ENCODE results near the gene KRABD2.
A peak's percentile ranks its signal among the peaks of the same experiment; 100 is the strongest.
"Not testable (repeated sequence)": the region's sequence is repeated elsewhere in the genome, so short reads cannot be mapped to it uniquely, and the experiment has no call there.

KRABD2 gene

GRCh38 chr17:8392674-8393469, 16.4 kb upstream of the KRABD2 start:
- no peak for DNase-seq

GRCh38 chr17:8392274-8392673, 15.8 kb upstream of the KRABD2 start:
- DNase-seq, result no peak

GRCh38 chr17:8391711-8392110, 15.2 kb upstream of the KRABD2 start:
- DNase-seq, result no peak

- DNase-seq, result no peak
Observed at GRCh38 chr17:8387914-8388651, 11.6 kb upstream of the KRABD2 start.

- no peak for DNase-seq
Observed at GRCh38 chr17:8386841-8387240, 10.3 kb upstream of the KRABD2 start.

GRCh38 chr17:8384801-8385378, 8.4 kb upstream of the KRABD2 start:
- DNase-seq, result no peak

- peak; percentile 94 to 95 for DNase-seq
Observed at GRCh38 chr17:8383143-8383822, 6.8 kb upstream of the KRABD2 start, which contains the start of gene RPL26. Gene RPL26 (minus strand): TSS chr17:8383193. CDS start chr17:8382310, 883 bp downstream.

GRCh38 chr17:8382880-8383142, 6.3 kb upstream of the KRABD2 start:
- DNase-seq, result no peak

- DNase-seq, result no peak
Observed at GRCh38 chr17:8382052-8382879, 5.8 kb upstream of the KRABD2 start.

- DNase-seq, result no peak
Observed at GRCh38 chr17:8380049-8380448, 3.5 kb upstream of the KRABD2 start.

GRCh38 chr17:8378117-8378516, 1.6 kb upstream of the KRABD2 start:
- DNase-seq, result not testable (repeated sequence)

GRCh38 chr17:8377422-8377821, 918 bp upstream of the KRABD2 start:
- no peak for DNase-seq

GRCh38 chr17:8375738-8376259, 705 bp downstream of the KRABD2 start:
- no peak for DNase-seq

GRCh38 chr17:8373856-8374255, 2.6 kb downstream of the KRABD2 start:
- DNase-seq, result not testable (repeated sequence)

GRCh38 chr17:8372422-8372821, 4.1 kb downstream of the KRABD2 start:
- DNase-seq, result no peak

- no peak for DNase-seq
Observed at GRCh38 chr17:8371786-8372185, 4.7 kb downstream of the KRABD2 start.

- no peak for DNase-seq
Observed at GRCh38 chr17:8369944-8370343, 6.6 kb downstream of the KRABD2 start.

GRCh38 chr17:8368193-8368592, 8.3 kb downstream of the KRABD2 start:
- no peak for DNase-seq

GRCh38 chr17:8366231-8366630, 10.3 kb downstream of the KRABD2 start:
- no peak for DNase-seq

- DNase-seq, result no peak
Observed at GRCh38 chr17:8365143-8365542, 11.4 kb downstream of the KRABD2 start.

GRCh38 chr17:8362651-8363332, 13.7 kb downstream of the KRABD2 start:
- no peak for DNase-seq

GRCh38 chr17:8360751-8361150, 15.8 kb downstream of the KRABD2 start:
- no peak for DNase-seq

Data from activated CD4-positive, alpha-beta T cell treated with anti-CD3 and anti-CD28 coated beads, Interleukin-2, amount 50 U/mL, for 4 hours (primary cell).